ENCODE measurements around the gene C5orf46. TPM values are rescaled to one million over a fixed set of nuclear protein-coding genes. Genes with fewer than 3 reads are reported as not detected.

The C5orf46 gene
- total RNA-seq, 2 donors from 2014 or later, result 28.6 to 50.6 TPM

GRCh38 chr5:147856801-147857200 is 49.5 kb downstream of the C5orf46 start:
- Histone ChIP-seq H3K4me1 (ENCODE audit: control insufficient read depth in 1 of 2, low read depth in 2 of 2) (peaks cover 0 to 5% of the 10 kb centered on the region in 2 donors), H3K36me3 (no peaks in the 10 kb centered on the region), H3K27me3 (replicated peaks; ENCODE audit: insufficient read depth) (no peaks in the 10 kb centered on the region)

DNA sequence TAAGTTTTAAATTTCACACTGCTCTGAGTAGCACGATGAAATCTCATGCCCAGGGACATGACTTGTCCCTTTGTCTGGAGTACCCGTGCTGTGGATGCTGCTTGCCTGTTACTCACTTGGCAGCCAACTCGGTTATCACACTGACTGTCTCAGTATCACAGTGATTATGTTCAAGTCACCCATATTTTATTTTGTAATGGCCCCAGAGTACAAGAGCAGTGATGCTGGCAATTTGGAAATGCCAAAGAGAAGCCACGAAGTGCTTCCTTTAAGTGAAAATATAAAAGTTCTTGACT is 50.6 kb downstream of the C5orf46 start:
- TF ChIP-seq, protein P1, sequence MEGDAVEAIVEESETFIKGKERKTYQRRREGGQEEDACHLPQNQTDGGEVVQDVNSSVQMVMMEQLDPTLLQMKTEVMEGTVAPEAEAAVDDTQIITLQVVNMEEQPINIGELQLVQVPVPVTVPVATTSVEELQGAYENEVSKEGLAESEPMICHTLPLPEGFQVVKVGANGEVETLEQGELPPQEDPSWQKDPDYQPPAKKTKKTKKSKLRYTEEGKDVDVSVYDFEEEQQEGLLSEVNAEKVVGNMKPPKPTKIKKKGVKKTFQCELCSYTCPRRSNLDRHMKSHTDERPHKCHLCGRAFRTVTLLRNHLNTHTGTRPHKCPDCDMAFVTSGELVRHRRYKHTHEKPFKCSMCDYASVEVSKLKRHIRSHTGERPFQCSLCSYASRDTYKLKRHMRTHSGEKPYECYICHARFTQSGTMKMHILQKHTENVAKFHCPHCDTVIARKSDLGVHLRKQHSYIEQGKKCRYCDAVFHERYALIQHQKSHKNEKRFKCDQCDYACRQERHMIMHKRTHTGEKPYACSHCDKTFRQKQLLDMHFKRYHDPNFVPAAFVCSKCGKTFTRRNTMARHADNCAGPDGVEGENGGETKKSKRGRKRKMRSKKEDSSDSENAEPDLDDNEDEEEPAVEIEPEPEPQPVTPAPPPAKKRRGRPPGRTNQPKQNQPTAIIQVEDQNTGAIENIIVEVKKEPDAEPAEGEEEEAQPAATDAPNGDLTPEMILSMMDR (IDR thresholded peaks at IDR 0.05), result no peak

More at GRCh38 chr5:147856801-147857200, 49.5 kb downstream of the C5orf46 start:
- Histone ChIP-seq H3K27ac (no peak overlapping the region), H3K9me3 (no peaks in the 10 kb centered on the region), H3K4me3 (no peak overlapping the region)
- TF ChIP-seq, protein P1 (IDR thresholded peaks at IDR 0.05), result no peak
- ATAC-seq (ENCODE audit: insufficient number of reproducible peaks, low FRiP score, low read depth) (no peak), DNase-seq (ENCODE audit: low spot score) (no peak)

GRCh38 chr5:147854894-147855773 is 51.2 kb downstream of the C5orf46 start:
- TF ChIP-seq, protein P1 (IDR thresholded peaks at IDR 0.05), result no peak
- peaks cover 0 to 5% of the 10 kb centered on the region in 2 donors for H3K4me1 ChIP-seq (ENCODE audit: control insufficient read depth in 1 of 2, low read depth in 2 of 2)
- no peaks in the 10 kb centered on the region for H3K27me3 ChIP-seq (replicated peaks; ENCODE audit: insufficient read depth)
- H3K27ac ChIP-seq, result no peak overlapping the region
- ATAC-seq (ENCODE audit: insufficient number of reproducible peaks, low FRiP score, low read depth) (no peak), DNase-seq (ENCODE audit: low spot score) (no peak)
- no peak overlapping the region for H3K4me3 ChIP-seq
- no peaks in the 10 kb centered on the region for H3K36me3 ChIP-seq
- H3K9me3 ChIP-seq, result no peaks in the 10 kb centered on the region

More for the DNA sequence above, 50.6 kb downstream of the C5orf46 start:
- Histone ChIP-seq H3K4me1 (ENCODE audit: control insufficient read depth in 1 of 2, low read depth in 2 of 2) (peaks cover 0 to 5% of the 10 kb centered on the region in 2 donors), H3K9me3 (no peaks in the 10 kb centered on the region), H3K36me3 (no peaks in the 10 kb centered on the region), H3K4me3 (no peak overlapping the region), H3K27me3 (replicated peaks; ENCODE audit: insufficient read depth) (no peaks in the 10 kb centered on the region), H3K27ac (no peak overlapping the region)
- ATAC-seq (ENCODE audit: insufficient number of reproducible peaks, low FRiP score, low read depth), result no peak
- DNase-seq (ENCODE audit: low spot score), result no peak

GRCh38 chr5:147854331-147854730 is 52.0 kb downstream of the C5orf46 start:
- peaks cover 0 to 5% of the 10 kb centered on the region in 2 donors for H3K4me1 ChIP-seq (ENCODE audit: control insufficient read depth in 1 of 2, low read depth in 2 of 2)
- no peak overlapping the region for H3K4me3 ChIP-seq
- H3K27me3 ChIP-seq (replicated peaks; ENCODE audit: insufficient read depth), result no peaks in the 10 kb centered on the region
- DNase-seq (ENCODE audit: low spot score), result no peak
- H3K36me3 ChIP-seq, result no peaks in the 10 kb centered on the region
- no peak for ATAC-seq (ENCODE audit: insufficient number of reproducible peaks, low FRiP score, low read depth)
- H3K9me3 ChIP-seq, result no peaks in the 10 kb centered on the region
- TF ChIP-seq, protein P1 (IDR thresholded peaks at IDR 0.05), result no peak
- no peak overlapping the region for H3K27ac ChIP-seq

DNA sequence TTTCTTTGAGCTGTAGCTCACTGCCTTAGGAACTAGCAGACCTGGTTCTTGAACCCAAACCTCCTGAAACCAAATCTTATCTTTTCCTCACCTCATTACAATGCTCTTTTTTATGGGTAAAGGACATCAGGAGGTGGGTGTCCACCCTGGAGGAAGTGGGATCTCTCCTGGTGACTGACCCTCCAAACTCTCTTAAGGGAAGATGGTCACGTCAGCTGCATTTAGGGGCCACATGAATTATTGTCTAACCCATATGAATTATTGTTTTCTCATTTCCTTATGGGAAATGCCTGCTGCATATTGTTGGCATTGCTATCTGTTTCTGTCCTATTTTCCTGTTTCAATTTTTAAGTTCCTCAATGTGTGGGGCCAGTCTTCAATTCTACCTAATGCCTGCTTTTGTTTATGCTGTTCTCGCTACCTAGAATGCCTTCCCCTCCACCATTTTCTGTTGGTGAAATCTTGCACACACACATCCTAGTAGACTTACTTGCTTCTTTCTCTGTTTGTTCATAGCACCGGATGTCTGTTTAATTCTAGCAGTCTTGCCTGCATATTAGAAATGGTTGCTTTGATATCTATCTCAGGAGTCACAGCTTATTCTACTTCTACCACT is 52.9 kb downstream of the C5orf46 start:
- no peak overlapping the region for H3K27ac ChIP-seq
- TF ChIP-seq, protein P1 (IDR thresholded peaks at IDR 0.05), result no peak
- DNase-seq (ENCODE audit: low spot score) (no peak), ATAC-seq (ENCODE audit: insufficient number of reproducible peaks, low FRiP score, low read depth) (no peak)
- no peaks in the 10 kb centered on the region for H3K36me3 ChIP-seq
- H3K27me3 ChIP-seq (replicated peaks; ENCODE audit: insufficient read depth), result no peaks in the 10 kb centered on the region
- peaks cover 0 to 5% of the 10 kb centered on the region in 2 donors for H3K4me1 ChIP-seq (ENCODE audit: control insufficient read depth in 1 of 2, low read depth in 2 of 2)
- no peaks in the 10 kb centered on the region for H3K9me3 ChIP-seq
- no peak overlapping the region for H3K4me3 ChIP-seq
